Femur (tissue), 1 donor: ENCODE data around the gene CYB561D2.

Source experiments
- DNase-seq: peaks from one replicate; pipeline ENCODE4 v3.0.0-alpha.2; 2017

Gene CYB561D2

GRCh38 chr3:50341996-50342650 is 8.5 kb upstream of the CYB561D2 start:
- no peak for DNase-seq

- DNase-seq, result no peak
These were observed 7.6 kb upstream of the CYB561D2 start for GRCh38 chr3:50342813-50343633.

- DNase-seq, result no peak
These were observed 5.7 kb upstream of the CYB561D2 start for GRCh38 chr3:50345008-50345407.

- DNase-seq, result peak; percentile 80
These were observed 5.0 kb upstream of the CYB561D2 start, which contains the start of gene ZMYND10 for GRCh38 chr3:50345586-50346234. TSS of gene ZMYND10 (minus strand) at chr3:50345732. CDS start at chr3:50345579, 153 bp downstream.

GRCh38 chr3:50347187-50347813 is 3.4 kb upstream of the CYB561D2 start:
- peak; percentile 83 for DNase-seq

- DNase-seq, result no peak
These were observed 492 bp upstream of the CYB561D2 start for GRCh38 chr3:50350213-50350526.

GRCh38 chr3:50351323-50351697 is 648 bp downstream of the CYB561D2 start:
- DNase-seq, result no peak

GRCh38 chr3:50352781-50353180 is 2.1 kb downstream of the CYB561D2 start:
- no peak for DNase-seq

GRCh38 chr3:50353245-50354004 is 2.8 kb downstream of the CYB561D2 start:
- no peak for DNase-seq

GRCh38 chr3:50354186-50354764 is 3.6 kb downstream of the CYB561D2 start:
- DNase-seq, result no peak

GRCh38 chr3:50354850-50355249 is 4.2 kb downstream of the CYB561D2 start:
- no peak for DNase-seq

- no peak for DNase-seq
These were observed 5.3 kb downstream of the CYB561D2 start for GRCh38 chr3:50355829-50356552.

- DNase-seq, result no peak
These were observed 5.9 kb downstream of the CYB561D2 start for GRCh38 chr3:50356553-50356952.

- no peak for DNase-seq
These were observed 6.8 kb downstream of the CYB561D2 start for GRCh38 chr3:50357481-50357880.

GRCh38 chr3:50358355-50358910 is 7.8 kb downstream of the CYB561D2 start:
- DNase-seq, result no peak

GRCh38 chr3:50358911-50359759 is 8.5 kb downstream of the CYB561D2 start, which contains the start of gene TMEM115:
TSS of gene TMEM115 (minus strand) at chr3:50359521. CDS start at chr3:50359063, 458 bp downstream.
- peak; percentile 99 for DNase-seq

GRCh38 chr3:50359760-50360110 is 9.1 kb downstream of the CYB561D2 start:
- DNase-seq, result no peak

- peak; percentile 65 for DNase-seq
These were observed 14.0 kb downstream of the CYB561D2 start for GRCh38 chr3:50364573-50365079.

- peak; percentile 91 for DNase-seq
These were observed 14.6 kb downstream of the CYB561D2 start for GRCh38 chr3:50365080-50365841.
